Inflammatory macrophage treated with lipopolysaccharide for 4 hours (primary cell): ENCODE data around the gene OVOL1.

Experiments used
- DNase-seq: peaks from one replicate; pipeline ENCODE4 v3.0.0-alpha.2; 2020

OVOL1 gene

DNA sequence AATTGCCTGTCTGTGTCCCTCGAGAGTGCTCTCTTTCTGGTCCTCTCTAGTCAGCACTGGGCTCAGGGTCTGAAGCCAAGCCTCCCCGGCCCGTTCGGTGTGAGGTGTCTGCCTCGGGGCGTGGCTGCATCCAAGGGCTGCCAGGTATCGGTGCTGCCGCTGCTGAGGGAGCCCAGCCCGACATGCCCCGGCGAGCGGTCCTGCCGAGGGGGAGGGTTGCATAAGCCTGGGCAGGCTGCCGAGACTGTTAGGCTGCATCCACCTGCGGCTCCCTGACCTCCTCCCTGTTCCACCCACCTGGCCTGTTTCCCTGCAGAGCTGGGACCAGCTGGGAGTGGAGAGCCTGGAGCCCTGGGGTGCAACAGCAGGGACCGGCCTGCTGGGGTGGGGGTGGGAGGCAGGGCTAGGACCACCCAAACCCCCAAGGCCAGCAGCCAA is 6.3 kb downstream of the OVOL1 start:
- no peak for DNase-seq

DNA sequence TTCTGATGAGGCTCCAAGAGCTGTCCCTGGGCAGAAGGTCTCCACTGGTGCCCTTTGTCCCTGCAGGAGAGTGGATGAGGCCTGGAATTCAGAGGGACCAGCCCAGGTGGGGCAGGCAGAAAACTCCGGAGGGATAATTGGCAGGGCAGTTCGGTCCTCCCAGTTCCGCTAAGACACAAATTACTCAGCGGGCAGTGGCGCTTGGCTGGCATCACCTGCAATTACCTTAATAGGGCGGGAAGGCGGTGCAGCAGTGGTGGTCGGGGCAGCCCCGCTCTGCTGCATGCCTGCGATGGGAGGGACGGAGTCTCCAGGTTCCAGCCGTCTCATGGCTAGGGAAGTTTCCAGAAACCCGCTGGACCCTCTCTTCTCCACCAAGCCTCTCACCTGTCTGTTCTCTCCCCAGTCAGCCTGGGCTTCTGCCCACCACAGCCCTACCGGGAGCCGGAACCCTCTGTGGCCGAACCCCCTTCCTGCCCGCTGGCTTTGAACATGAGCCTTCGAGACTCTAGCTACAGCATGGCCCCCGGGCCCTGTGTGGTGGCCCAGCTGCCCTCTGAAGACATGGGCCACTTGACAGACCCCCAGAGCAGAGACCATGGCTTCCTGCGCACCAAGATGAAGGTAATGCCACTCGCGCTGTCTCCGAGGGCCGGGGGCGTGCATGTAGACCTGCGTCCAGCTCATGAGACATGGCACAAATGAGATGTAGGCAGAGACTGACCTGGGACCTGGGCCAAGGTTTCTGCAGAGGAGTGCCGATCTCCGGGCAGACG is 7.0 kb downstream of the OVOL1 start:
- DNase-seq = no peak

DNA sequence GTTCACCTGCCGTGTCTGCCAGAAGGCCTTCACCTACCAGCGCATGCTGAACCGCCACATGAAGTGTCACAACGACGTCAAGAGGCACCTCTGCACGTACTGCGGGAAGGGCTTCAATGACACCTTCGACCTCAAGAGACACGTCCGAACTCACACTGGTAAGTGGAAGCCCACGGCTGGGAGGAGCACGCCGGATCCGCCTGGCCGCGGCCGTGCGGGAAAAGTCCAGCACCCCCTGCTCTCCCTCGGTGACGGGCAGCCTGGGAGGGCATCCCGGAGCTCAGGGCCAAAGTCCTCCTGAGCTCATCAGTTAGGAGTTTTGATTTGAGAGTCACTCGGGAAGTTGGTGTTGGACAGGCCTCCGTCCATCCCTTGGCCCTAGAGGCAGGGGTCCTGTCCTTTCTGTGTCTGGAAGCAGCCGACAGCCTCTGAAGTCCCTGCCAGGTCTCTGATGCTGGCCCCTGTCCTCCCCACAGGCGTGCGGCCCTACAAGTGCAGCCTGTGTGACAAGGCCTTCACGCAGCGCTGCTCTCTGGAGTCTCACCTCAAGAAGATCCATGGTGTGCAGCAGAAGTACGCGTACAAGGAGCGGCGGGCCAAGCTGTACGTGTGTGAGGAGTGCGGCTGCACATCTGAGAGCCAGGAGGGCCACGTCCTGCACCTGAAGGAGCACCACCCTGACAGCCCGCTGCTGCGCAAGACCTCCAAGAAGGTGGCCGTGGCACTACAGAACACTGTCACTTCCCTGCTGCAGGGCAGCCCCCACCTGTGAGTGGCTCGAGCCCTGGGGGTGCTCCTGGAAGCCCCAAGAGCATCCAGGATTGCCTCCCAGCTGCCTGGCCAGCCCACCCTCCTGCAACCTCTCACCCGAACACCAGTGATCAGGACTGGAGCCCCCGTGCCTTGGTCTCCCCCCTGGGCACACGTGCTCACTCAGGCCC is 8.0 kb downstream of the OVOL1 start:
- no peak for DNase-seq

DNA sequence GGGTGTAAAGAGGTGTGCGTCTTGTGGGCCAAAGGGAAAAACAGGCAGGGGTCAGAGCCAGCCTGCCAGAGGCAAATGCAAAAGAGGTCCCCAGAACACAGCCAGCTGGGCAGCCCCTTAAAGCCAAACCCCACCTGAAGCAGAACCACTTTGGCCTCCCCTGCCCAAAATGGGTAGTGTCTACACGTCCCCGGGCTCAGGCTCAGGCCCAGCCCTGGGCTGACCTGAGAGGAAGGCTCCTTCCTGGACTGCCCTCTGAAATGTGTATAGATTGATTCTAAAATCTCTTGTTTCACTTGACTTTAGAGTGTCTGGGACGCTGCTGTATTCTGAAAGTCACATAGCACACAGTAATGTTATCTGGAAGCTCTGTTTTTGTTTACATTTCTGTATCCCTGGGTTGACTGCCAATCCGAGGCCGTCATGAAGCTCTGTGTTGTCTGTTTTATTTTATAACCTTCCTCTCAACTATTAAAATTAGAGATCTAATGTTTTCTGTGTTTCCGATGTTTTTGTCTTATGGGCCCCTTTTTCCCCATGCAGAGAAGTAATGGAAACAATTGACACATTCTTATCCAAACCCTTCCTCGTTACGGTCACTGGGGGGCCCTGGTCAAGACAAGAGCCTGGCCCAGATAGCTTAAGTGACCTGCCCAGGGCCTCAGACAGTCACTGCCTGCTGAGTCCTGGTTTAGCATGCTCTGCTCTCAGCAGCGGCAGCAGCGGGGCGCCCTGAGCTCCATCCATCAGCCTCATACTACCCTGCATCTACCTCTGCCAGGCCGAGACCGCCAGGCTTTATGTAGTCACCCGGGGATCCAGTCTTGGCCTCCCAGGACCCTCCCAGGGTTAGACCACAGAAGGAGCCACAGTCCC is 10.1 kb downstream of the OVOL1 start:
- DNase-seq = no peak

DNA sequence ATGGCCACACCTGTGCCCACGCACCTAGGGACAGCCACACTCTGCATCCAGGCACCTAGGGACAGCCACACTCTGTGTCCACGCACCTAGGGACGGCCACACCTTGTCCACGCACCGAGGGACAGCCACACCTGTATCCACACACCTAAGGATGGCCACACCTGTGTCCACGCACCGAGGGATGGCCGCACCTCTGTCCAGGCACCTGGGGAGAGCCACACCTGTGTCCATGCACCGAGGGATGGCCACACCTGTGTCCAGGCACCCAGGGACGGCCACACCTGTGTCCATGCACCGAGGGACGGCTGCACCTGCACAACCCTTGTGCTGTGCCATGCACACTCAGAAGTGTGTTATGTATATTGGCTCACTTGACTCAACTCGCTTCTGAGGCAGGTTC is 10.8 kb downstream of the OVOL1 start:
- DNase-seq = no peak

DNA sequence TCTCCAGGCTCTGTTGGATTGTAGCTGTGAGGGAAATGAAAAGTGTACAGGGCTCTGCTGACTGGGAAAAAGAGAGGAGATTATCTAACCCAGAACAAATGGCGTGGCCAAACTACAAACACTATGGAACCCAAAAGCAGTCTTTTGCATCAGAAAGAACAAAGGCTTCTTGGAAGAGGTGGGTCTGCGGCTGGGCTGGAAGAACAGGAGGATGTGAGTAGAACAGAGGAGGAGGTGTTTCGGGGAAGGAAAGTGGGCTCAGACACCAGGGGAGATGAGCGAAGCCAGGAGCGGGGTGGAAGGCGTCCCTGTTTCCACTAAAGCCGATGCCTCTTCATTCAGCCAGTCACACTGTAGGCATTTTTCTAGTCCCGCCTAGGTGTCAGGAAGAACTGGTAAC is 12.0 kb downstream of the OVOL1 start:
- DNase-seq = no peak

DNA sequence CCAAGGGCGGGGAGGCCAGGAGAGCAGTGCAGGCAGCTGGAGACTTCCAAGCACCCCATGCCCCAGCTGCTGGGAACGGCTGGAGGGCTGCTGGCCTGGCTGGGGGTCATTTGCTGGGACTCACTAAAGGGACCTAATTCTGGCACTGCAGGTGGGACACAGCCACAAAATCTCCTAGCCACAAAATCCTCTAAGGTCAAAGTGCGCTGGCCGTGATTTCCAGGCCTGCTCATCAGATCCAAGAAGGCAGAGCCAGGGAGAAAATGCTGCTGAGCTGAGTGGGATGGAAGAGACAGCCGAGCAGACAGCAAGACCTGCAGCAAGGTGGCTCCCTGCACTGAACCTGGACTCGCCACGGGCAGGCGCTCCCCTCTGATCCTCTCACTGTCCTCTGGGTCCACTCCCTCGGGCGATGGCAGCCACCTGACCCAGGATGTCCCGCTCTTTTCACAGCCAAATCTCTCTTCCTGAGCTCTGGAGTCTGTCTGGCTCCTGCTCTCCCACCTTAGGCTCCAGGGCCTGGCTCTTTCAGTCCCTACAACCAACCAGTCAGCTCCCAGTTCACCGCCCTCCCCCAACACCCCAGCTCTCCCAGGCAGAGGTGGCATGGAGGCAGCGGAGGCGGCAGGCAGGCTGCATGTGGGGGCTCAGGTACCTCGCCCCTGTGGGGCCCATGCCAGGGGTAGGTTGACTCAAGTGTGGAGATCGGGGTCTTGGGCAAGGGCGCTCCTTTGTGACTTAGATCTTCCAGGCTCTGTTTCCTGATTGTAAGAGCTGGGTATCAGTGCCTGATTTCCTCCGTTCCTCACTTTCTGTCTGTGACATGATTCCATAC is 14.5 kb downstream of the OVOL1 start:
- no peak for DNase-seq

DNA sequence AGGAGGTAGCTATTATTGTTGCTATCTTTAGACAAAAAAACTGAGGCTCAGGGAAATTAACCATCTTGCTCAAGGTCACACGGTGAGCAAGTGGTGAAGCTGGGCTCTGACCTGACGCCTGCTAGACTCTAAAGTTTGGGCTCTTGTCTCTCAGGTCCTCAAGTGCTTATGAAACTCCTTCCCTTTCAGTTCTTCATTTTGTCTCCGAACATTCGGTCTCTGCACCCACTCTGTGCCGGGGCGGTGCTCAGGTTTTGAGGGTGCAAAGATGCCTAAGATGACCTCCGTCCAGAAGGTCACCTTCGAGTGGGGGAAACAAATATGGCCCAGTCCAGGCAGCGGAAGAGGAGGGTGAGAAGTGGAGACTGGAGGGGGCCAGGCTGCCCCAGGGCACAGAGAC is 16.0 kb downstream of the OVOL1 start:
- peak; percentile 47 for DNase-seq

DNA sequence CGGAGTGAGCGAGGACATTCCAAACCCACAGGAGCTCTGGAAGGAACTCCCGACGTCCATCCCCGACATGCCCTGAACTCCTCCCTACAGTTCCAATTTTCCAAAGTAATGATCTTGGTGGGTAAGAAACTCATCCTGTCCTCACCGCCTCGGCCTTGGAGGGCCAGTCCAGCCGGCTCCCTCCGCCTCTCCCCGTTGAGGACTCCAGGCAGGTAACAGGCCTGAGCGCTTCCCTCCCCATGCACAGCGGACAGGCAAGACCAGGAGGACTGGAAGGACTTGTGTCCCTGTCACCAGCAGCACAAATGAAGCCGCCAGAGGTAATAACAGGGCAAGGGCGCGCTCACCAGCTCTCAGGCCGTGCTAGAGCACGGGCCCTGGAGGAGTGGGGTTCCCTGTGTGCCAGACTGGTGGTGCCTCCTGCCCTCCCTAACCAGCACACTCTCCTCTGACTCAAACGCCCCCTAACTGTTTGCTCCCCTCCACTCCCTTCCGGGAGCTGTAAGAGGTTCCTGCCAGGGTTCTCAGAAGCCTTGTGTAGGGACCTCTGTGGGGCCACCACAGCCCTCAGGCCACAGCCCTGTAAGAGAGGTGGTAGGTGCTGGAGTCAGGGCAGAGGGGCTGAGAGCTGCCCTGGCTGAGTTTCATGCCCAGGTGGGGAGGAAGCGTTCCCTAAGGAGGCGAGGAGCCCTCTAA is 17.1 kb downstream of the OVOL1 start:
- DNase-seq = no peak

DNA sequence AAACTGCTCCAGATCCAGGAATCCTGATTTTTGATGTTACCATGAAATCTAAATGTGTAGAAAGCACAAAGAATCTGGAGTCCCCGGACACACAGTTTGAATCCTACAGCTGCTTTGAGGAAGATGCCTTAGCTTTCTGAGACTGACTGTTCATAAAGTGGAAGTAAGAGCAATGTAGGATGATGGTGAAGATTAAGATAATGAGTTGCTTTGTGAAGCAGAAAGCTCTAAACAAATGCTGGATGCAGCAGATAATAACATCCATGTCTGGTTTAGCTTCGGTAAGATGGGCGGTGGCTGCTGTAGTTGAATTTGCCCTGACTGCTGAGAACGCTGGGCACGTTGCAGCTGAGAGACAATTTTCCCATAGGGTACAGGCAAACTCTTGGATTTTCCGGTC is 20.1 kb downstream of the OVOL1 start:
- DNase-seq = no peak

DNA sequence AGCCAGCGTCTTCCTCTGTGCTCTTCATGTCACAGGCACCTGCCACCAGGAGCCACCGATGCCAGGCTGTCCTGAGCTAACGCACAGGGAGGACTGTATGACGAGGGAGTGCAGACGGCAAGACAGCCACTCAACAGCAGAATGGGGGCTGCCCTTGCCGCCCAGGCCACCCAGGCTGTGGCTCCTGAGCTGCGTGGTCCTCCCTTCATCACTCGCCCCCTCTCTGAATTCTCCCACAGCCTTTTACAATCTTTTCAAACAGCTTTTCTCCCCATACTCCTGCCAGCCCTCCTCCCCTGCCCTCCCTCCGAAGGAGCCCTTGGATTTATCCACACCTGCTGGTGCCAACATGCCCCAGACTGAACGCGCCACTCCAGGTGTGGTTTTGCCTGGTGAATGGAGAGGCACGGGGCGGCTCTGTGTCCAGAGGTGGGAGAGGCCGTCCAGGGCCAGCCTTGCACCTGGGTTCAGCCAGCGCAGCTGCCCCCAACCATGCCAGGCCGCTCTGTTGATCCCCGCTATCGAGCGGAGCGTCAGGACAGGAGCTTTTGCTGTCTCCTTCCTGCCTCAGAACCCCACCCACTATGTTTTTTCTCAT is 22.0 kb downstream of the OVOL1 start:
- no peak for DNase-seq

DNA sequence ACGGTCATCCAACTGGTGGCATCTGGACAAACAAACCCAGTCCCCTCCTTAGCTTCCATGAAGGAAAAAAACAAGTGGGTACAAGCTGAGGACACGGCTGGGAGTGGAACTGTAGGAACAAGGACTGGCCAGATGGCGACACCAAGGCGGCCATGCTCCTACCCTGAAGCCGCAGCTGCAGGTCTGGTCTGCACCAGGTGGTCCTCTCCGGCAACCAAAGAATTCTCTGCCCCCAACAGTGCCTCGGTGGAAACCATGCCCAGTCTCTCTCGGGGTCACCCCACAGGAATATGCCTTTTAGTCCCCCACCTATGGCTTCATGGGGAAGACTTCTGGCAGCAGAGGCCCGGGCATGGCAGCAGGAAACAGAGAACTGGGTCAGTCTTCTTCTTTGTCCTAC is 22.6 kb downstream of the OVOL1 start:
- DNase-seq = no peak

DNA sequence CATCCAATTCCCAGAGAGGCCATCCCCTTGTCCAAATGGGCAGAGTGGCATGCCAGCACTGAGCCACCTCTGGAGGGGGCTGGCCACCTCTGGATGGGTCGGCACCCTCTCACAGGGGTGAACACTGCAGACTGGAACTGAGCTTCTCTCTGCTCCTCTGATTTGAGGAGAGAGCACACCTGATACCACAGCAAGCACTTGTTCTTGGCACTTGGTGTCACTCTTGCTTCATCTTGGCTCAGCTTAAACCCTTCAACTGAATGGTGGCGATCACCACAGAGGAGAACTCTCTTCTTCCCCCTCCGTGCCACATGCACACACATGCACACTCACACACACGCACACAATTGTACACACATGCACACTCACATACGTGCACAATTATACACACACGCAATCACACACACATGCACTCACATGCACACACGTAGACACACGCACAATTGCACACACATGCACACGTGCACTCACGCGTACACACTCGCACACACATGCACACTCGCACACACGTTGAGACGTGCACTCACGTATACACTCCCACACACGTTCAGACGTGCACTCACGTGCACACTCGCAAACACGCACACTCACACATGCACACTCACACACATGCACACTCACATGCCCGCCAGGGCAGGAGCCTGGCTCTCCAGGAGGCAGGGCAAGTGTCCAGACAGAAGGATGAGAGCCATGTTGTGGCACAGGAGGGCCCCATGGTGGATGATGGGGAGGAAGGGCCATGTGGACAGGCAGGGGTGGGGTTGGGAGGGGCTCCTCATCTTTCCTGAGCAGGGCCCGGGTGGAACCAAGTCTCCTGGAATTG is 23.4 kb downstream of the OVOL1 start:
- peak; percentile 29 for DNase-seq

DNA sequence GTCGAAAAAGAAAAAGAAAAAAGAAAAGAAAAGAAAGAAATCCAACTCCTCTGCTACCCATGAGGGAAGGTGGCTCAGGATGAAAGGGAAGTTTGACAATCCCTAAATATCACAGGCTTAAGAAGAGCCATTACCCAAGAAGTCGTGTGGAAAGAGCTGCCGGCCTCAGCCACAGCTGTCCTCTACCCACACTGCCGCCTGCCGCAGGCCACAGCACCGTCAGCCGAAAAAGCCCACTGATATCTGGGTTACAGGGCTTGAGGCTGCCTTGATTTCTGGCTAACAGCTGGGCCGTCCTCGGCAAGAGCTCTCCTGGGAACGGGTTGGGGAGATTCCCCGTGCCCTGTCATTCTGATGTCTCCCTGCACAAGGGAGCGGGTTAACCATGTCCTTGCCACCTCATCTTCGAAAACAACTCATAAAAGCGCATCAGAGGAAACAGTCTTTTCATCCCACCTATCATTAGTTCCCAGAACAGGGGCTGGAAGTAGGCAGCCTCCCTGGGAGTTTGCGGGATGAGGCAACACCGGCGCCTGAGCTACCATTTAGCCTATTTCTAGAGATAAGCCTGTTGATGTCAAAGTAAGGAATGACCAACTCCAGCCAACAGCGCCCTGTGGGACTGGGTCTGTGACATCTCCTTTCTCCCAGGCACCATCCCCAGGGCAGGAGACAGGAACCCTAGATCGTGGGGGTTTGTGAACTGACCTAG is 25.1 kb downstream of the OVOL1 start:
- DNase-seq = peak; percentile 93

DNA sequence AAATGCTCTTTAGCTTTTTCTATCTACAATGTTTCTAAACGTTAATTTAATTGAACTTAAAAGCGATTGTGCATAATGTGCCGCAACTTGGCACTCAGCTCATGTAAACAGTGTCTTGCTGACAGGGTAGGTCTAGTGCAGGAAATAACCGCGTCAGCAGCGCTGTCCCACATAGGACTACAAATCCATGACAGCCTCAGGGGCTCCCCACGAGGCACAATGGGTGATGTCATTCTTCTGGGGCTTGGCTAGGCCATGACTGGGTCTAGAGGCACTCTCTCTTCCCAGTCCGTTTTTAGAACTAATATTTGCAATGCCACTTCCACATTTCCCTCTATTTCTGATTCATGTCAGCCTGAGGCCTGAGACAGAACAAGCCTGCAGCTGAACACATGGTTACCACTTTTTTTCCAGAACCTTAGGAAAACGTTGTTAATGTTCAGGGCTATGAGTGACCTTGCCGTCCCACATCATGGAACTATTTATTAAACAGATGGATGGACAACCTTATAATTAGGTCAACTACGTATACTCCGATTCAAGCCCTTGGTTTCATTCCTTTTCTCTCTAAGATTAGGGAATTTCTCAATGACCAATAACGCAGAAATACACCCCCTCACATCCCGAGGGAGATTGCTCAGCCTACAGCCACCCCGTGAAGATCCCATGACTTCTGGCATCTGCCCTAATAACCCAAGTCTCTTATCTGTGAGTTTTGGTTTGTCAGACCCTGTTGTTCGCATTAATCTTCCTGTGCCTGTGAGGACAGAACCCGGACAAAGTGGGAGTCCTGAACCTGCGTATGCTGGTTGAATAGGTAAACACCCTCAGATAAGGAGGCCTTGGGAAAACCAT is 27.5 kb downstream of the OVOL1 start:
- peak; percentile 99 for DNase-seq

DNA sequence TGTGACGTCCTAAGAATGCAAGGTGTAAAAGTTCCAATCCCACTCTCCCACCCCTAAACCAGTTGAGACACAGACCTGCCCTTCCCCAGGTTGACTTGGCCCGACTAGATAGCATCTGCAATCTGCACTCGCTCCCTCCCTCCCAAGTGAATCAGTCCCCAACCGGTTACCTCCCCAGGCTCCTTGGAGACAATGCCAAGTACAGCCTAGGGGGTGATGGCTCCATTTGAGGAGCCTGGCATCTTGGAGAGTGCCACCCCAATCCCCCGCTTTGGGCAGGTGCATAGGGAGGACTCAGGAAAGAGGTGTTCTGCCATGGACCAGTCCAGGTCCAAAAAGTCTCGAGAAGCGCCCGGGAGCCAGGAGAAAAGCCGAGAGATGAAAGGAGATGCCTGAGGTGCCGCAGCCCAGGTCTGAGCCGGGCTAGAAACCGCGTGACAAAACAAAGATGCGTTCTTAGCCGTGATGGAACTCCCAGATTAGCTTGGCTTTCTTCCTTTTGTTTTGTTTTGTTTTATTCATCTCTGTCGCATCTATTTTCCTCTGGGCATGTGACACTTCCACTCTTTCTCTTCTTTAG is 28.2 kb downstream of the OVOL1 start:
- no peak for DNase-seq

DNA sequence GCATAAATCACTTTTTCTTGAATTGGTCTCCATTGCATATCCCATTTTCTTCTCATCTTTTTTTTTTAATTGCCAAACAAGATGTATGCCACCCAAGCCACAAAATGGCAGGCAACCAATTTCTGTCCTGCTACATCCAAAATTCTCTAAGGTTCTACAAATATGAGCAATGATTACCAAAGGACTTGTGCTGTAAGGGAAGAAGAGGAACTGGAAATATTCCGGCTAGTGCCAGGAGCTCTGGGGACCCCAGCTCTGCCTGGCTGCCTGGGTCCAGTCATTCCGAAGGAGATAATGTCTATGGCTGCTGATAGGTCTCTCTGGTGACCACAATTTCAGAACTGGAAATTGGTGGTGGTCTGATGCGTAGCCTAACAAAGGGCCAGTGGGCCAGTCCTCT is 29.8 kb downstream of the OVOL1 start:
- DNase-seq = peak; percentile 71

DNA sequence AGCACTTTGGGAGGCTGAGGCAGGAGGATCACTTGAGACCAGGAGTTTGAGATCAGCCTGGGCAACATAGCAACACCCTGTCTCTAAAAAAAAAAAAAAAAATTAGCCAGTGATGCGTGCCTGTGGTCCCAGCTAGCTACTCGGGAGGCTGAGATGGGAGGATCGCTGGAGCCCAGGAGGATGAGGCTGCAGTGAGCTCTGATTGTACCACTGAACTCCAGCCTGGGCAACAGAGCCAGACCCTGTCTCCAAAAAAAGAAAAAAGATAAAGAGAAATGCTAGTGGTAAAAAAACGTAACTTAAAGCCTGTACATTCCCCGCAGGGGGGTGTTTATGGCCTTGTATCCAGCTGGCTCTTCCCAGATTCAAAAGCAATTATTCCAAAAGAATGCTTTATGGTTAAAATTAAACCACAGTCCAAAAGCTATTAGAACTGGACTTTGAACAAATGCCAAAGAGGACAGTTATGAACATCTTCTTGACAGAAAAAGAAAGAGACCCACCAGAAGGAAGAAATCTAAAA is 30.5 kb downstream of the OVOL1 start:
- DNase-seq = peak; percentile 36
